Neuronal stem cell (in vitro differentiated cells): ENCODE measurements around the gene GOLGA6L7.

Experiments
- DNase-seq: peaks from one replicate; pipeline ENCODE4 v3.0.0-alpha.2; 2013; ENCODE audit warnings: low spot score
- H2AFZ ChIP-seq: one replicate; pipeline ENCODE4 v1.6.1; 2013; ENCODE audit warnings: mild to moderate bottlenecking, low read length, inconsistent platforms
- H2AK5ac ChIP-seq: 2 replicates; pipeline ENCODE4 v1.6.1; 2013; ENCODE audit warnings: low read depth, mild to moderate bottlenecking, inconsistent platforms, low read length, moderate library complexity, mixed read lengths
- H2BK120ac ChIP-seq: 2 replicates; pipeline ENCODE4 v1.6.1; 2013; ENCODE audit warnings: low read depth, mild to moderate bottlenecking, inconsistent platforms, low read length, moderate library complexity, mixed read lengths
- H2BK12ac ChIP-seq: one replicate; pipeline ENCODE4 v1.6.1; 2013; ENCODE audit warnings: low read length, inconsistent platforms
- H2BK15ac ChIP-seq: 2 replicates; pipeline ENCODE4 v1.6.1; 2013; ENCODE audit warnings: mild to moderate bottlenecking, low read length, inconsistent platforms, mixed read lengths
- H2BK5ac ChIP-seq: one replicate; pipeline ENCODE4 v1.6.1; 2013; ENCODE audit warnings: inconsistent platforms, mild to moderate bottlenecking, low read length, moderate library complexity
- H3K14ac ChIP-seq: one replicate; pipeline ENCODE4 v1.6.1; 2013; ENCODE audit warnings: low read length, inconsistent platforms
- H3K18ac ChIP-seq: 2 replicates; pipeline ENCODE4 v1.6.1; 2013; ENCODE audit warnings: low read length, inconsistent platforms
- H3K23ac ChIP-seq: 2 replicates; pipeline ENCODE4 v1.6.1; 2013; ENCODE audit warnings: low read depth, mild to moderate bottlenecking, mixed read lengths, low read length, inconsistent platforms; ENCODE audit not compliant: poor library complexity
- H3K27ac ChIP-seq: replicated peaks from 3 replicates; pipeline ENCODE4 v1.5.1; 2013; ENCODE audit warnings: low read length, inconsistent platforms
- H3K27me3 ChIP-seq, 3 experiments: 2 replicates each; pipeline ENCODE4 v1.6.1; 2013; ENCODE audit warnings: low read length in 3 of 3, mild to moderate bottlenecking in 2 of 3, inconsistent platforms in 1 of 3, low read depth in 1 of 3, mixed read lengths in 1 of 3, moderate library complexity in 1 of 3; ENCODE audit not compliant: control insufficient read depth in 3 of 3, insufficient read depth in 3 of 3
- H3K36me3 ChIP-seq, 2 donors: replicated peaks in 1 of 2; 2 replicates each; pipeline ENCODE4 v1.6.1; 2013; ENCODE audit warnings: low read length in 2 of 2; ENCODE audit not compliant: control insufficient read depth in 2 of 2, insufficient read depth in 2 of 2
- H3K4ac ChIP-seq: 2 replicates; pipeline ENCODE4 v1.6.1; 2013; ENCODE audit warnings: inconsistent platforms, mild to moderate bottlenecking, low read length, moderate library complexity
- H3K4me1 ChIP-seq, 2 donors: 1 replicate in 1 of 2; 2 replicates in 1 of 2; pipeline ENCODE4 v1.6.1; 2013; ENCODE audit warnings: low read length in 2 of 2, low read depth in 1 of 2; ENCODE audit not compliant: control insufficient read depth in 2 of 2, insufficient read depth in 1 of 2
- H3K4me2 ChIP-seq: one replicate; pipeline ENCODE4 v1.6.1; 2013; ENCODE audit warnings: mild to moderate bottlenecking, low read length, inconsistent platforms; ENCODE audit not compliant: insufficient read depth, poor library complexity, severe bottlenecking
- H3K4me3 ChIP-seq, 2 donors: 2 replicates each; pipeline ENCODE4 v1.5.1; 2013; ENCODE audit warnings: low read length in 2 of 2, mild to moderate bottlenecking in 2 of 2, inconsistent platforms in 1 of 2, moderate library complexity in 1 of 2
- H3K79me1 ChIP-seq: one replicate; pipeline ENCODE4 v1.6.1; 2013; ENCODE audit warnings: low read depth, mild to moderate bottlenecking, inconsistent platforms, low read length, moderate library complexity
- H3K9ac ChIP-seq: one replicate; pipeline ENCODE4 v1.6.1; 2013; ENCODE audit warnings: mild to moderate bottlenecking, low read depth, low read length, inconsistent platforms; ENCODE audit not compliant: poor library complexity
- H3K9me3 ChIP-seq, 2 donors: replicated peaks in 1 of 2; 2 replicates each; pipeline versions ENCODE3 to v1.6.1; 2013; ENCODE audit warnings: low read length in 2 of 2, mild to moderate bottlenecking in 2 of 2, inconsistent platforms in 1 of 2, low read depth in 1 of 2, mixed read lengths in 1 of 2, moderate library complexity in 1 of 2; ENCODE audit not compliant: control insufficient read depth in 2 of 2, insufficient read depth in 1 of 2
- H4K8ac ChIP-seq: one replicate; pipeline ENCODE4 v1.6.1; 2013; ENCODE audit warnings: low read depth, mild to moderate bottlenecking, inconsistent platforms, low read length, moderate library complexity
- H4K91ac ChIP-seq: one replicate; pipeline ENCODE4 v1.6.1; 2013; ENCODE audit warnings: low read length, low read depth, mild to moderate bottlenecking, inconsistent platforms; ENCODE audit not compliant: poor library complexity
- WGBS, 2 donors: extraction: QIAGEN DNeasy Blood & Tissue Kit; methylation state at CpG; one replicate each; pipeline ENCODE4 v1.1.7; 2013; ENCODE audit warnings: missing lambda C conversion rate in 2 of 2, mixed read lengths in 1 of 2; ENCODE audit not compliant: insufficient read length in 2 of 2, insufficient replicate concordance in 1 of 2; ENCODE audit errors: extremely low coverage in 2 of 2; 5-methylcytosine and 5-hydroxymethylcytosine counted together

Gene GOLGA6L7

GRCh38 chr15:28895146-28895545 lies 46.7 kb upstream of the GOLGA6L7 start:
- Histone ChIP-seq H3K27me3 (no peaks in the 10 kb centered on the region), H2BK120ac (no peak overlapping the region), H3K9ac (peak overlapping the region; percentile 36), H2BK12ac (no peak overlapping the region), H3K14ac (peak overlapping the region; percentile 98), H3K9me3 (peaks cover 4 to 28% of the 10 kb centered on the region in 2 donors), H3K23ac (peak overlapping the region; percentile 95), H4K91ac (no peak overlapping the region), H3K18ac (peak overlapping the region; percentile 91), H3K4ac (no peak overlapping the region), H2AK5ac (peak overlapping the region; percentile 32), H2BK5ac (no peak overlapping the region), H3K4me3 (no peak overlapping the region), H4K8ac (peak overlapping the region; percentile 55), H3K27ac (no peak overlapping the region), H3K4me1 (no peaks in the 10 kb centered on the region), H3K4me2 (no peak overlapping the region), H3K79me1 (peaks cover 12% of the 10 kb centered on the region), H2AFZ (no peak overlapping the region), H3K36me3 (peaks cover 2 to 27% of the 10 kb centered on the region in 2 donors), H2BK15ac (peak overlapping the region; percentile 64)
- WGBS, 2 donors = no CpG with 5 or more reads among the region's 13 CpGs
- DNase-seq = no peak

DNA sequence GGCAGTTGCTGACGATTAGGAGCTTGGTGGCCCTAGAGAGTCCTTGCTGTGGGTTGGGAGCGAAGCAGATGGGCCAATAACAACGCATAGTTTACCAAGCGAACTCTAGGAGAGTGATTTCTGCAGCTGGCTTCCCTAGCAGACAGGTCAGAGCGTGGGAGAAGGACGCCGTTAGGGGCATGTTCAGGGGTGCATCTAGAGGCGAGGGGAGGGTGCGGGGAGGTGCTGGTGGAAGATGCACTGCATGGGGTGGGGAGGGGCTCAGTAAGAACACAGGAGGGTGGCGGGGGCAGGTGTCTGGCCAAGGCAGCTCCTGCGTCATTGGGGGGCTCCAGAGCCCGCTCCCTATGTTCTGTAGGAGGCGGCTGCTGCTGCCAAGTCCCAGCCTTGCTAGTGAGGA lies 46.2 kb upstream of the GOLGA6L7 start:
- Histone ChIP-seq H4K8ac (no peak overlapping the region), H3K14ac (no peak overlapping the region), H3K9me3 (peaks cover 4 to 28% of the 10 kb centered on the region in 2 donors), H2AFZ (no peak overlapping the region), H2BK5ac (no peak overlapping the region), H3K23ac (no peak overlapping the region), H3K4me2 (no peak overlapping the region), H3K4me1 (no peaks in the 10 kb centered on the region), H3K18ac (peak overlapping the region; percentile 3), H2AK5ac (no peak overlapping the region), H3K4me3 (no peak overlapping the region), H3K27ac (no peak overlapping the region), H3K9ac (no peak overlapping the region), H4K91ac (no peak overlapping the region), H2BK15ac (no peak overlapping the region), H2BK120ac (no peak overlapping the region), H2BK12ac (no peak overlapping the region), H3K79me1 (peaks cover 14% of the 10 kb centered on the region), H3K4ac (no peak overlapping the region), H3K36me3 (peaks cover 2 to 27% of the 10 kb centered on the region in 2 donors), H3K27me3 (no peaks in the 10 kb centered on the region)
- DNase-seq = no peak
- no CpG with 5 or more reads among the region's 13 CpGs for WGBS, 2 donors

- H2BK12ac ChIP-seq = no peak overlapping the region
- H3K4me3 ChIP-seq = no peak overlapping the region
- no peak overlapping the region for H3K4me2 ChIP-seq
- DNase-seq = no peak
- H3K27ac ChIP-seq = no peak overlapping the region
- H3K4me1 ChIP-seq = no peaks in the 10 kb centered on the region
- H2BK15ac ChIP-seq = no peak overlapping the region
- no CpG with 5 or more reads among the region's 12 CpGs for WGBS, 2 donors
- H2BK120ac ChIP-seq = no peak overlapping the region
- H4K91ac ChIP-seq = no peak overlapping the region
- H3K36me3 ChIP-seq = peaks cover 0 to 22% of the 10 kb centered on the region in 2 donors
- no peak overlapping the region for H2AFZ ChIP-seq
- H3K18ac ChIP-seq = no peak overlapping the region
- H3K4ac ChIP-seq = no peak overlapping the region
- no peak overlapping the region for H2BK5ac ChIP-seq
- no peak overlapping the region for H3K14ac ChIP-seq
- H3K79me1 ChIP-seq = peaks cover 12% of the 10 kb centered on the region
- H3K9ac ChIP-seq = no peak overlapping the region
- H2AK5ac ChIP-seq = no peak overlapping the region
- peaks cover 2 to 23% of the 10 kb centered on the region in 2 donors for H3K9me3 ChIP-seq
- no peak overlapping the region for H3K23ac ChIP-seq
- H4K8ac ChIP-seq = no peak overlapping the region
- H3K27me3 ChIP-seq = no peaks in the 10 kb centered on the region
Observed at GRCh38 chr15:28892789-28893610, 44.6 kb upstream of the GOLGA6L7 start.

GRCh38 chr15:28891588-28891987 lies 43.1 kb upstream of the GOLGA6L7 start:
- H2BK12ac ChIP-seq = no peak overlapping the region
- peaks cover 0 to 1% (median 0%) of the 10 kb centered on the region in 3 experiments for H3K27me3 ChIP-seq
- no peak overlapping the region for H2AK5ac ChIP-seq
- no peak overlapping the region for H3K14ac ChIP-seq
- no peak overlapping the region for H2BK15ac ChIP-seq
- H3K23ac ChIP-seq = no peak overlapping the region
- no peak overlapping the region for H3K4ac ChIP-seq
- H3K4me3 ChIP-seq = no peak overlapping the region
- H3K4me1 ChIP-seq = peaks cover 6 to 8% of the 10 kb centered on the region in 2 donors
- no peak overlapping the region for H4K91ac ChIP-seq
- H3K9me3 ChIP-seq = peaks cover 0 to 12% of the 10 kb centered on the region in 2 donors
- DNase-seq = no peak
- no peak overlapping the region for H4K8ac ChIP-seq
- no peak overlapping the region for H3K9ac ChIP-seq
- no peak overlapping the region for H3K27ac ChIP-seq
- no peak overlapping the region for H3K18ac ChIP-seq
- H3K79me1 ChIP-seq = peaks cover 19% of the 10 kb centered on the region
- peaks cover 0 to 19% of the 10 kb centered on the region in 2 donors for H3K36me3 ChIP-seq
- no CpG with 5 or more reads among the region's 6 CpGs for WGBS, 2 donors
- H2AFZ ChIP-seq = no peak overlapping the region
- H2BK120ac ChIP-seq = no peak overlapping the region
- H2BK5ac ChIP-seq = no peak overlapping the region
- no peak overlapping the region for H3K4me2 ChIP-seq
